CD14-positive monocyte (primary cell): ENCODE data around the gene PABPC1L. TPM values are rescaled to one million over a fixed set of nuclear protein-coding genes. Genes with fewer than 3 reads are reported as not detected.

Experiments used
- DNase-seq, 3 donors: peaks; one replicate each; pipeline ENCODE4 v3.0.0-alpha.2; 2011 to 2022
- H2AFZ ChIP-seq: 2 replicates; pipeline ENCODE4 v1.6.0; 2012; ENCODE audit warnings: mild to moderate bottlenecking, low read depth, low read length, inconsistent platforms; ENCODE audit not compliant: insufficient read depth, poor library complexity, severe bottlenecking
- H3K27ac ChIP-seq, 2 donors: 1 replicate in 1 of 2; 2 replicates in 1 of 2; pipeline ENCODE4 v1.5.1; 2012 to 2013; ENCODE audit warnings: low read length in 2 of 2, control low read depth in 1 of 2, inconsistent platforms in 1 of 2, low read depth in 1 of 2, mild to moderate bottlenecking in 1 of 2
- H3K27me3 ChIP-seq, 2 donors: one replicate each; pipeline versions ENCODE4 v1.6.0 to v1.6.1; 2011 to 2013; ENCODE audit warnings: low read length in 2 of 2; ENCODE audit not compliant: control insufficient read depth in 2 of 2, insufficient read depth in 2 of 2
- H3K36me3 ChIP-seq, 2 donors: replicated peaks in 1 of 2; 1 replicate in 1 of 2; 2 replicates in 1 of 2; pipeline versions ENCODE4 v1.5.1 to v1.6.1; 2012 to 2013; ENCODE audit warnings: low read length in 2 of 2, control low read depth in 1 of 2, inconsistent platforms in 1 of 2, mild to moderate bottlenecking in 1 of 2; ENCODE audit not compliant: insufficient read depth in 2 of 2, control insufficient read depth in 1 of 2
- H3K4me1 ChIP-seq, 2 donors: 1 replicate in 1 of 2; 2 replicates in 1 of 2; pipeline versions ENCODE4 v1.5.1 to v1.6.1; 2012 to 2013; ENCODE audit warnings: low read length in 2 of 2, control low read depth in 1 of 2, inconsistent platforms in 1 of 2, mild to moderate bottlenecking in 1 of 2, moderate library complexity in 1 of 2; ENCODE audit not compliant: insufficient read depth in 2 of 2, control insufficient read depth in 1 of 2
- H3K4me2 ChIP-seq: replicated peaks from 2 replicates; pipeline ENCODE3; 2012; ENCODE audit warnings: low read length, moderate library complexity, mild to moderate bottlenecking; ENCODE audit not compliant: poor library complexity, severe bottlenecking; ENCODE audit errors: extremely low read depth
- H3K4me3 ChIP-seq, 3 experiments: fragments of 200-600 bp in 1 of 3; sonication (generic) in 1 of 3; replicated peaks in 1 of 3; 1 replicate in 2 of 3; 2 replicates in 1 of 3; pipeline ENCODE4 v1.5.1; 2011 to 2013; ENCODE audit warnings: low read length in 3 of 3, mild to moderate bottlenecking in 3 of 3, control low read depth in 2 of 3, low read depth in 2 of 3, inconsistent platforms in 1 of 3, moderate library complexity in 1 of 3
- H3K79me2 ChIP-seq: 2 replicates; pipeline ENCODE4 v1.6.0; 2012; ENCODE audit warnings: mild to moderate bottlenecking, control low read depth, inconsistent platforms, low read length, moderate library complexity; ENCODE audit not compliant: insufficient read depth
- H3K9ac ChIP-seq: 2 replicates; pipeline ENCODE4 v1.6.0; 2017; ENCODE audit warnings: low read length, mild to moderate bottlenecking; ENCODE audit not compliant: insufficient read depth, poor library complexity, severe bottlenecking
- H3K9me3 ChIP-seq, 2 donors: replicated peaks in 1 of 2; 1 replicate in 1 of 2; 2 replicates in 1 of 2; pipeline versions ENCODE4 v1.5.1 to v1.6.1; 2012 to 2013; ENCODE audit warnings: low read length in 2 of 2, control low read depth in 1 of 2; ENCODE audit not compliant: control insufficient read depth in 1 of 2, insufficient read depth in 1 of 2
- H4K20me1 ChIP-seq: 2 replicates; pipeline ENCODE4 v1.6.0; 2012; ENCODE audit warnings: mild to moderate bottlenecking, low read length, control low read depth, moderate library complexity; ENCODE audit not compliant: insufficient read depth
- H3K27ac Mint-ChIP-seq, 7 donors: one replicate each; pipeline ENCODE4 v1.8.0; 2020; ENCODE audit warnings: mild to moderate bottlenecking in 7 of 7, mixed read lengths in 7 of 7, moderate library complexity in 6 of 7, inconsistent platforms in 2 of 7
- H3K27me3 Mint-ChIP-seq, 3 donors: one replicate each; pipeline ENCODE4 v1.8.0; 2021 to 2022; ENCODE audit warnings: low read depth in 3 of 3, mild to moderate bottlenecking in 3 of 3, mixed read lengths in 3 of 3, moderate library complexity in 3 of 3, inconsistent platforms in 1 of 3
- H3K36me3 Mint-ChIP-seq, 2 donors: one replicate each; pipeline ENCODE4 v1.8.0; 2020; ENCODE audit warnings: mixed read lengths in 2 of 2, inconsistent platforms in 1 of 2, mild to moderate bottlenecking in 1 of 2
- H3K4me1 Mint-ChIP-seq: one replicate; pipeline ENCODE4 v1.8.0; 2020; ENCODE audit warnings: mild to moderate bottlenecking, mixed read lengths
- H3K4me3 Mint-ChIP-seq, 2 donors: one replicate each; pipeline ENCODE4 v1.8.0; 2020; ENCODE audit warnings: mild to moderate bottlenecking in 2 of 2, mixed read lengths in 2 of 2, moderate library complexity in 1 of 2
- H3K9me3 Mint-ChIP-seq, 7 donors: one replicate each; pipeline ENCODE4 v1.8.0; 2020 to 2022; ENCODE audit warnings: mixed read lengths in 7 of 7, mild to moderate bottlenecking in 6 of 7, moderate library complexity in 6 of 7, inconsistent platforms in 2 of 7
- WGBS: methylation state at CpG from one replicate; pipeline ENCODE4 v1.1.5; 2013; ENCODE audit warnings: missing lambda C conversion rate; ENCODE audit not compliant: insufficient coverage; 5-methylcytosine and 5-hydroxymethylcytosine counted together
- intact Hi-C, 2 donors: fragments of 100-400 bp; cut with micrococcal nuclease; formaldehyde crosslinking; loops; one replicate each; pipeline versions ENCODE4 v1.15.0 to v1.15.1; 2023
- polyA plus RNA-seq, 3 donors: library from polyadenylated mRNA; depleted of rRNA in 1 of 3; unstranded in 2 of 3; stranded (reverse) in 1 of 3; fragments of 300-500 nt in 2 of 3; fragments of >200 nt in 1 of 3; fragmentation: Illumina TruSeq in 2 of 3; gene quantifications; 1 replicate in 2 of 3; 2 replicates in 1 of 3; pipeline ENCODE4 v1.2.3, GENCODE V29; 2012 to 2021
- TF ChIP-seq, protein P1 (sequence below): fragments of 200-600 bp; IDR thresholded peaks from one replicate; pipeline ENCODE4 v1.8.0; 2022; ENCODE audit warnings: antibody characterized with exemption, mild to moderate bottlenecking

Gene PABPC1L
- polyA plus RNA-seq, 3 donors: 0.21 to 69.1 TPM; not detected in 1

DNA sequence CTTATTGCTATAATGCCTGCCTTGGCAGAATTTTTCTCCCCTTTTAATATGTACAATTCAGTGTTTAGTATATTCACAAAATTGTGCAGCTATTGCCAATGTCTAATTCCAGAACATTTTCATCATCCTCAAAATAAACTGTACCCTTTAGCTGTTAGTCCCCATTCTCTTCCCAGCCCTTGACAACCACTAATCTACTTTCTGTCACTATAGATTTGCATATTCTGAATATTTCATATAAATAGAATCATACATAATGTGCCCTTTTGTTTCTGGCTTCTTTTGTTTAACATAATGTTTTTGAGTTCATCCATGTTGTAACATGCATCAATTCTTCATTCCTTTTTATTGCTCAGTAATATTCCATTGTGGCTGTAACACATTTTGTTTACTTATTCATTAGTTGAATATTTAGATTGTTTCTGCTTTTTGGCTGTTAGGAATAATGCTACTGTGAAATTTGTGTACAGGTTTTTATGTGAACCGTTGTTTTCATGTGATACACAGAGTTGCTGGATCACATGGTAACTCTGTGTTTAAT lies 78.8 kb downstream of the PABPC1L start:
- H3K4me3 Mint-ChIP-seq: no peak overlapping the region
- Histone ChIP-seq H3K27ac (no peak overlapping the region), H3K9ac (no peak overlapping the region), H3K4me3 (no peak overlapping the region), H3K27me3 (no peaks in the 10 kb centered on the region), H3K4me2 (no peak overlapping the region), H3K4me1 (peaks cover 47 to 61% of the 10 kb centered on the region in 2 donors), H4K20me1 (peaks cover 31% of the 10 kb centered on the region), H3K9me3 (no peaks in the 10 kb centered on the region), H3K79me2 (peaks cover 93% of the 10 kb centered on the region), H2AFZ (no peak overlapping the region), H3K36me3 (peaks cover 40 to 59% of the 10 kb centered on the region in 2 donors)
- peaks cover 0 to 1% (median 0%) of the 10 kb centered on the region in 3 donors for H3K27me3 Mint-ChIP-seq
- H3K27ac Mint-ChIP-seq: peak overlapping the region in 4 of 7 donors; percentile 3 to 39 (median 28)
- TF ChIP-seq, protein P1, sequence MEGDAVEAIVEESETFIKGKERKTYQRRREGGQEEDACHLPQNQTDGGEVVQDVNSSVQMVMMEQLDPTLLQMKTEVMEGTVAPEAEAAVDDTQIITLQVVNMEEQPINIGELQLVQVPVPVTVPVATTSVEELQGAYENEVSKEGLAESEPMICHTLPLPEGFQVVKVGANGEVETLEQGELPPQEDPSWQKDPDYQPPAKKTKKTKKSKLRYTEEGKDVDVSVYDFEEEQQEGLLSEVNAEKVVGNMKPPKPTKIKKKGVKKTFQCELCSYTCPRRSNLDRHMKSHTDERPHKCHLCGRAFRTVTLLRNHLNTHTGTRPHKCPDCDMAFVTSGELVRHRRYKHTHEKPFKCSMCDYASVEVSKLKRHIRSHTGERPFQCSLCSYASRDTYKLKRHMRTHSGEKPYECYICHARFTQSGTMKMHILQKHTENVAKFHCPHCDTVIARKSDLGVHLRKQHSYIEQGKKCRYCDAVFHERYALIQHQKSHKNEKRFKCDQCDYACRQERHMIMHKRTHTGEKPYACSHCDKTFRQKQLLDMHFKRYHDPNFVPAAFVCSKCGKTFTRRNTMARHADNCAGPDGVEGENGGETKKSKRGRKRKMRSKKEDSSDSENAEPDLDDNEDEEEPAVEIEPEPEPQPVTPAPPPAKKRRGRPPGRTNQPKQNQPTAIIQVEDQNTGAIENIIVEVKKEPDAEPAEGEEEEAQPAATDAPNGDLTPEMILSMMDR: no peak
- peaks cover 58% of the 10 kb centered on the region for H3K4me1 Mint-ChIP-seq
- peaks cover 39 to 59% of the 10 kb centered on the region in 2 donors for H3K36me3 Mint-ChIP-seq
- WGBS: no CpG with 5 or more reads among the region's 1 CpG
- peaks cover 0 to 2% (median 0%) of the 10 kb centered on the region in 7 donors for H3K9me3 Mint-ChIP-seq
- intact Hi-C loops: no loop called here
- no peak for DNase-seq

Other genes starting within 250 kb of the PABPC1L start
- gene CCN5, start 194.7 kb upstream of the PABPC1L start, polyA plus RNA-seq: not detected
- gene KCNK15, start 164.2 kb upstream of the PABPC1L start, polyA plus RNA-seq: under 1 TPM in 1 of 3 donors, not detected in 2; 0.03 TPM
- gene RIMS4, start 99.5 kb upstream of the PABPC1L start, polyA plus RNA-seq: not detected
- 100 to 1,000 TPM; 126 to 654 (median 504) TPM for gene YWHAB, start 24.4 kb upstream of the PABPC1L start, polyA plus RNA-seq
- gene TOMM34, start 50.3 kb downstream of the PABPC1L start, polyA plus RNA-seq: 1 to 10 TPM; 6.4 to 9.1 (median 7.7) TPM
- 100 to 1,000 TPM in 1 of 3 donors, 10 to 100 TPM in 2; 53.0 to 123 (median 69.9) TPM for gene STK4, start 56.5 kb downstream of the PABPC1L start, polyA plus RNA-seq
- gene KCNS1, start 191.1 kb downstream of the PABPC1L start, polyA plus RNA-seq: under 1 TPM in 1 of 3 donors, not detected in 2; 0.23 TPM
- gene WFDC5, start 205.1 kb downstream of the PABPC1L start, polyA plus RNA-seq: not detected
- not detected for gene WFDC12, start 214.4 kb downstream of the PABPC1L start, polyA plus RNA-seq